ENCODE data around the gene ZNF23.

Gene ZNF23

GRCh38 chr16:71464231-71464630, 2.2 kb upstream of the ZNF23 start:
- DNase-seq: no peak

DNA sequence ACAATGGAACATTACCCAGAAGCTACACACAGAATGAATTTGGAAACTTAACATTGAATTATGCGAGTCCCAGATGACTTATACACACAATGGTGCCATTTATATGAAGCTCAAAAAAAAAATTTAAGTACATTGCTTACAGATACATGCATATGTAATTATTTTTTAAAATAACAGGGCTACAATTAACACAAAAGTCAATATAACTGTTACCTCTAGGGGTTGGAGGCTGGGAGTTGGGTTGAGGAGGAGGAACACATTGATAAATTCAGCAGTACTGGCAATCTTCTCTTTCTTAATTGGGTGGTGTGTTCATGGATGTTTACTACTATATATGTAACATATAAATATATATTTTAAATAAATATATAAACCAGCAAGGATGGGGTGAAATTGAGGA, 1.1 kb downstream of the ZNF23 start:
- no peak for DNase-seq

DNA sequence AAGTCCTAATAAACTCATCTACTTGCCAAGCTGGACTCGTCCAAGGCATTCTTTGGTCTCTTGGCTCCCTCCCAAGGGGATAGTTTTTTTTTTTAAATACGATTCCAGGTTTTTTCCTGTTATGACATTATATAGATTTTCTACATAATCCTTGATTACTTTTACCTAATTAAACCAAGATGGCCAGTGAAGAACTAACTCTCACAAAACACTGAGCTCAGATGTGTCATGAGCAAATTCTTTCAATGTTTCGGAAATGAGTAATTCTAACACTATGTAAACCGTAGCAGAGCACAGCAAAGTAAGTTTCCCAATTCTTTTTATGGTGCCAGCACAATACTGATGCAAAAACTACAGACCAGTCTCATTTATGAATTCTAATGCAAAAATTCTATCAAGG, 1.8 kb downstream of the ZNF23 start:
- no peak for DNase-seq

DNA sequence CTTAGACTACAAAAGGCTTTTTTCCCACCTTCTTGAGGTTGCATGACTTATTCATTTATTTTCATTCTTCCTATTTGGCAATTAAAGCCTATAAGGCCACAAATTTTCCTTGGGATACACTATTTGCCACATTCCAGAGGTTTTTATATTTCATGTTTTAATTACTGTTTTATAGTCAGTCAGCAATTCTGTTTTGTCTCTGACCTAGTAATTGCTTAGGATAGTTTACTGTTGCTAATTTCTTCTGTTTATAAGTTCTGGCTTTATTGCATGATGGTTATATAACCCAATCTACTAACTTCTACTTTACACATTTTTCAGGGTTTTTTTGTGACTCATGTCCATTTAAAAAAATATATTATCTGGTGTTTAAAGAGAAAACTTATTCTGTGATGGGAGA, 2.5 kb downstream of the ZNF23 start:
- no peak for DNase-seq

DNA sequence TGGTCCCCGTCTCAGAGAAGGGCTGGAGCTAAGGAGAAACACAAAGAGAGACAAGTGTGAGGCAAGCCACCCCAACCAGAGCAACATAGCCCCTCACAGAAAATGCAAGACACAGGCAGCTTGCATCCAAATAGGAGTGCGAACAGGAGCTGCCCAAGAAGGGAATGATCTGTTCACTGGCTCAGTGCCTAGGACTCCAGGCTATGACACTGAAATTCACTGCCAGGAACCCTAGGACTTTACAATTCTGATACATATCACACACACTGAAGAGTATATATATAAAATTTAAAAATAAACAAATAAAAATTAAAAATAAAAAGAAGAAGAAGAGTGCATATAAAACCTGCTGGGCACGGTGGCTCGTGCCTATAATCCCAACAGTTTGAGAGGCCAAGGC, 5.2 kb downstream of the ZNF23 start:
- DNase-seq: no peak

DNA sequence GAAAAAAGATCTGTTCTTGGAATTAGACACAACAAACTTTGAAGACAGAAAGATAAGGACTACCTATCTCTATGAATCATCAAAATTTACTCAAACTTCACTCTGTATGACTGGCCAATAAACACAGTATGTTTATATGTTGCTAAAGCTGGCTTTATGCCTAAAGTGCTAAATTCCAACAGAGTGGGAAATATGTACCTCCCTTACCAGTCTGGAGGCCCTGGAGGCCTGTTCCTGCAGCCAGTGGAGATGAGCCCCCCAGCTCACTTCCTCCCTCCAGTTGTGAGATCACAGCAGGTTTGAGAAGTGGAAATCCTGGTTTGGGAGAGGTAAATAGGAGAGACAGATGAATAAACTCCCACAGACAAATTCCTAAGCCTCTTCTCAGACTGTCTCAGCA, 9.0 kb downstream of the ZNF23 start:
- no peak for DNase-seq

GRCh38 chr16:71449020-71449419, 13.0 kb downstream of the ZNF23 start:
- DNase-seq: no peak

- DNase-seq: no peak
These were observed 13.7 kb downstream of the ZNF23 start for GRCh38 chr16:71448274-71448866.

- no peak for DNase-seq
These were observed 18.3 kb downstream of the ZNF23 start for GRCh38 chr16:71443714-71444113.

- DNase-seq: no peak
These were observed 20.0 kb downstream of the ZNF23 start, which contains the start of gene TLE7 for GRCh38 chr16:71442051-71442440. Gene TLE7 (minus strand): TSS chr16:71442054. CDS start chr16:71433324, 8,730 bp downstream.

DNA sequence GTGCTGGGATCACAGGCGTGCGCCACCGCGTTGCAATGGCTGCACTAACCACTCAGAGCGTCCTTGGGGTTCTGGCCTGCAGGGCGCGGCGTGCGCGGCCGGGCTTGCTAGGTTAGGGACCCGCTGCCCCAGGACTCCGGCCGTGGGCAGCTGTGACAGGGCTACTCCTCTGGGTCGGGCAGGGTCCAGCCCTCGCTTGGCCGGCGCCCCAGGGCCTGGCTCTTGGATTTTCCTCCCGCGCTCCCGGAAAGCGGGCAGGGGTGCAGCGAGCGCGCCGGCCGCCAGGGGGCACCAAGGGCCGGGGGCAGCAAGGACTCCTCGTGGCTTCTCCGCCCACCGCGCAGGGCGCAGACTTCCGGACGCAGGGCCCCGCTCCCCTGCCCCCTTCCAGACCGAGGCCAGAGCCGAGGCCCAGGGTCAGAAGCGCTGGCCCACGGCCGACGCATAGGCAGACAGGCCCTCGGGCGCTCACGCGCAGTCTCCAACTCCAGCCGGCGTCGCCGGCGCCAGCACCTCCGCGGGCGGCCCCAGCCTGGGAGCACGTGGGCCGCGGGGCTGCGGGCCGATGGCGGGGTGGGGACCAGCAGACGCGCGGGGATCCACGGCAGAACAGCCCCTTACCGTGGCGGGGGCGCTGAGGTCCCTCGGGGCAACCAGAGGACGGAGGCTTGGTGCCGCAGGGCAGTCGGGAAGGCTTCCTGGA, 20.5 kb downstream of the ZNF23 start:
- peak; percentile 17 for DNase-seq

DNA sequence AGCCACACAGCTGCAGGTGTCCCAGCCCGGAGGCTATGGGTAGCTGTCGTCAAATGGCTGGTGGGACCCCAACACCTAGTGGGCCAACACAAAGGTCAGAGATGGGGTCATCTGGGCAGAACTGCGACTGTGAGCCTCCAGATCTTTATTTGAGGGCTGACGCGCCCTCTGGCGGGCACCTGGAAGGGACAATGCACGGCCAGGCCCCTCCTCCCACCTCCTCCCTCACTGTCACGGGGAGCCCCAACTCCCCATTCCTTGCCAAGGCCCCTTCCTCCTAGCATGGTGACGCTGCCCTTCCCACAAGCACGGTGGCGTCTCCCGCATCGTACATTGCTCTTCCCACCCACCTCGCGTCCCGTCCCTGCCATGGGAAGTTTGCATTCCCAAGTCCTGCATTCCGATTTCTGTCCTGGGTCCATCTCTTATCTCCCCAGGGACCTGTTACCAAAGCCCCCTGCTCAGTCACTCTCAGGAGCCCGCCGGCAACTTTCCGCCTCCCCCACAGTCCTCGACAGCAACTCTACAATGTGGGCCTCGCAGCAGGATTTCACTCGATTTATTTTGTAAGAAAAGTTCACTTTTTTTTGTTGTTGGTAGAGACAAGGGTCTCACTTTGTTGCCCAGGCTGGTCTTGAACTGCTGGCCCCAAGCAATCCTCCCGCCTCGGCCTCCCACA, 21.2 kb downstream of the ZNF23 start:
- DNase-seq: no peak

GRCh38 chr16:71439523-71439922, 22.5 kb downstream of the ZNF23 start:
- DNase-seq: no peak

DNA sequence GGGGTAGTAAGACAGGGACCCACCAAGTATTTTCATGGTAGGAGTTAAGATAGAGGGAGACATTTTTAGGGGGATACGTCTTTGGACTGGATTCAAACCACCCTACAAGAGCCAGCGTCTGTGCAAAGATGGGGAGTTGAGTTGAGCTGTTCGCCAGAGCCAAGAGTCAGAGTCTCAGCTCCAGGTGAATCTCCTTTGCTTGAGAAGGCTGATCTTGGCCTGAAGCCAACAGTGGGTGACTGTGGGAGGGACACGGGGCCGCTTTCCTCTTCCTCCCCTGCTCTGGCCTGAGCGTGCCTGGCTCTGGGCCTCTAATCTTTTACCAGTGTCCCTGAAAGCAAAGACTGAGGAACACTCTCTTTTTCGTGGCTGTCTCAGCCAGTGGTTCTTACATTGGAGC, 25.6 kb downstream of the ZNF23 start:
- DNase-seq: no peak

- no peak for DNase-seq
These were observed 29.1 kb downstream of the ZNF23 start for GRCh38 chr16:71432906-71433305.

- no peak for DNase-seq
These were observed 30.1 kb downstream of the ZNF23 start for GRCh38 chr16:71431991-71432390.

GRCh38 chr16:71431176-71431575, 30.9 kb downstream of the ZNF23 start:
- no peak for DNase-seq

GRCh38 chr16:71430744-71431143, 31.3 kb downstream of the ZNF23 start:
- DNase-seq: no peak

DNA sequence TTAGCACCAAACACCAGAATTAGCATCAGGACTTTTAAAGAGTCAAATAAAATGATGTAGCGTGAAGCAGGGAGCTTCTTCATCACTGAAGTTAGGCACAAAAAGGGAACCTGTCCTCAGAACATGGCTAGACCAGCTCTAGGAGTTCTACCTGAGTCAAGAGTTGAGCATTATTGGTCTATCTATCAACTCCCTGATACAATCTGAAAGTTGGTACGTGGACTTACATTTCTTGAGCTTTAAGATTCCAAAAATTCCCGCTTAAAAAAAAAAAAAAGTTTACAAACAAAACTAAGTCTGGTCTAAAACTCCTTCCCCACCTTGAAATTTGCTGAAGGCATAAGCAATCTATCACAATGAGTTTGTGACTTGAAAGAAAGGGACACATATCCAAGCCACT, 32.5 kb downstream of the ZNF23 start:
- DNase-seq: no peak

- no peak for DNase-seq
These were observed 33.2 kb downstream of the ZNF23 start for GRCh38 chr16:71428883-71429282.

GRCh38 chr16:71428385-71428784, 33.7 kb downstream of the ZNF23 start:
- no peak for DNase-seq

DNA sequence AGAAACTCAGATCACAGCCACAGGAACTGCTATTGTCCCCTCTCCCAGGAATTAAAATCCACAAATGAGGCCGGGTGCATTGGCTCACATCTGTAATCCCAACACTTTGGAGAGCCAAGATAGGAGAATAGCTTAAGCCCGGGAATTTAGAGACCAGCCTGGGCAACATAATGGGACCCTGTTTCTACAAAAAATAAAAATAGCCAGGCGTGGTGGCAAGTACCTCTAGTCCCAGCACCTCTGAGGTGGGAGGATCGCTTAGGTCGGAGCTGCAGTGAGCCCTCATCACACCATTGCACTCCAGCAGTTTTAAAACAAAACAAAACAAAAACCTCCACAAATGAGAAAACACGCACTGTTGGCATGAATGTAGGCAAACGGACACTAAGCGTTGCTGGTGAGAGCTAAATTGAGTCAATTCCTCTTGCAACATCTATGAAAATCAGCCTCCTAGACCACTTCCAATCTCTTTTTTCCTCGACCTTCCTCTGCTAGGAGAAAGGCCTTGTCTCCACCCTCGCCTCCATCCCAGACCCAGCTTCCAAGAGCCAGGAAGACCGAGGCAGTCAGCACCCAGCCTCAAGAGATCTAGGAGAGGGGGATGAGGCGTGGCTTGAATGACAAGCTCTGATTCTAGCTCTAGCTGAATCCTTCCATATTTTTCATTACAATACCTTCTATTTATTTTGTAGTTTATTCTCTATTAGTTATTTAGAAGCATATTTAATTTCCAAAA, 35.0 kb downstream of the ZNF23 start:
- no peak for DNase-seq

- no peak for DNase-seq
These were observed 35.8 kb downstream of the ZNF23 start for GRCh38 chr16:71426069-71426879.

Data from activated naive CD4-positive, alpha-beta T cell treated with Interleukin-2 at 50 U/mL for 16 hours (primary cell).